Measurements from ENCODE around the gene H19.

H19 gene

GRCh38 chr11:1964955-1965354, 32.7 kb downstream of the H19 start:
- DNase-seq (ENCODE audit: low read depth in 2 of 2), result no peak
- H3K4me3 ChIP-seq (replicated peaks in 1 of 2; ENCODE audit: low read depth in 2 of 2, low read length in 2 of 2), result no peak overlapping the region
- TF ChIP-seq CTCF (IDR thresholded peaks at IDR 0.05; ENCODE audit: low read depth, low read length), result no peak

- no peak for DNase-seq (ENCODE audit: low read depth in 2 of 2)
- TF ChIP-seq CTCF (IDR thresholded peaks at IDR 0.05; ENCODE audit: low read depth, low read length), result no peak
These were observed 33.3 kb downstream of the H19 start for GRCh38 chr11:1964348-1964747.

GRCh38 chr11:1963864-1964263, 33.8 kb downstream of the H19 start:
- TF ChIP-seq CTCF (IDR thresholded peaks at IDR 0.05; ENCODE audit: low read depth, low read length), result no peak
- DNase-seq (ENCODE audit: low read depth in 2 of 2), result no peak

More at GRCh38 chr11:1964348-1964747, 33.3 kb downstream of the H19 start:
- H3K4me3 ChIP-seq (replicated peaks in 1 of 2; ENCODE audit: low read depth in 2 of 2, low read length in 2 of 2), result no peak overlapping the region

GRCh38 chr11:1959786-1960185, 37.9 kb downstream of the H19 start:
- DNase-seq (ENCODE audit: low read depth in 2 of 2), result no peak
- H3K4me3 ChIP-seq (replicated peaks in 1 of 2; ENCODE audit: low read depth in 2 of 2, low read length in 2 of 2), result no peak overlapping the region
- TF ChIP-seq CTCF (IDR thresholded peaks at IDR 0.05; ENCODE audit: low read depth, low read length), result no peak

More at GRCh38 chr11:1963864-1964263, 33.8 kb downstream of the H19 start:
- H3K4me3 ChIP-seq (replicated peaks in 1 of 2; ENCODE audit: low read depth in 2 of 2, low read length in 2 of 2), result no peak overlapping the region

GRCh38 chr11:1958367-1958766, 39.3 kb downstream of the H19 start:
- no peak overlapping the region for H3K4me3 ChIP-seq (replicated peaks in 1 of 2; ENCODE audit: low read depth in 2 of 2, low read length in 2 of 2)
- TF ChIP-seq CTCF (IDR thresholded peaks at IDR 0.05; ENCODE audit: low read depth, low read length), result no peak

GRCh38 chr11:1953489-1954266, 44.0 kb downstream of the H19 start:
- no peak overlapping the region for H3K4me3 ChIP-seq (replicated peaks in 1 of 2; ENCODE audit: low read depth in 2 of 2, low read length in 2 of 2)
- TF ChIP-seq CTCF (IDR thresholded peaks at IDR 0.05; ENCODE audit: low read depth, low read length), result no peak
- DNase-seq (ENCODE audit: low read depth in 2 of 2), result peak in 1 of 2 donors; percentile 41

More at GRCh38 chr11:1958367-1958766, 39.3 kb downstream of the H19 start:
- DNase-seq (ENCODE audit: low read depth in 2 of 2), result no peak

Data from cardiac fibroblast (primary cell).